HG03097 (cell line): ENCODE data around the gene KIRREL3.

ENCODE experiments used
- ATAC-seq: cut with Tn5 transposase; IDR thresholded peaks from one replicate; pipeline ENCODE4 v1.9.1; 2021; ENCODE audit not compliant: unreplicated experiment, low FRiP score

KIRREL3 gene

DNA sequence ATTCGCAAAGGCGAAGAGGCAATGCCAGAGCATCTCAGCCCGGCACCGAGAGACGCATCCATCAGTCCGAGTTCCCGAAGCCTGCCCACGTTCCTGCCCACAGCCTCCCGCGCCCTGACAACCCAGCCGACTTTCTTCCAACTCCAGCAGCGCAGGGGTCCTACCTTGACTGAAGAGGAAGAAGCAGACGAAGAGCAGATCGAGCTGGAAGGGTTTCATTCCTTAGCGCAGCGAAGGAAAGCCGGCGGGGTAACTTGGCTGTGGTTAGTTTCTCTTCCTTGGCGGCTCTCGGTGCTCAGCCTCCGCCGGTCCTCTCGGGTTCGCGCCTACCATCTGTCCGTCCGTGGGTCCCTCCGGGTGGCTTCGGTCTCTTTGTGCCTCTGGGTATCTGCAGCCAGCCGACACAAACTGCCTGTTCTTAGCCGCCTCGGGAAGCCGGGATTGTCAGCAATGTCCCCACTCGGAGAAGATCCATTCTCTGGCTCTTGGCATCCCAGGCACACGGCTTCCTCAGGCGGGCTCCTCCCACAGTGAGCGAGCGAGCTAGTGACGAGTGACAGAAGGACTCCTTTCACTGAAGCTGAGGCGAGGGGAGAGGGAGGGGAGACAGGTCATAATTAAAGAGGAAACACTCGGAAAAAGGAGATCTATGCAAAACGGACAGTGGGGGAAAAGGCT, at the start of gene KIRREL3:
Gene KIRREL3 (minus strand): TSS at position 480 of the 678 bp plus-strand sequence.
- ATAC-seq: no peak

DNA sequence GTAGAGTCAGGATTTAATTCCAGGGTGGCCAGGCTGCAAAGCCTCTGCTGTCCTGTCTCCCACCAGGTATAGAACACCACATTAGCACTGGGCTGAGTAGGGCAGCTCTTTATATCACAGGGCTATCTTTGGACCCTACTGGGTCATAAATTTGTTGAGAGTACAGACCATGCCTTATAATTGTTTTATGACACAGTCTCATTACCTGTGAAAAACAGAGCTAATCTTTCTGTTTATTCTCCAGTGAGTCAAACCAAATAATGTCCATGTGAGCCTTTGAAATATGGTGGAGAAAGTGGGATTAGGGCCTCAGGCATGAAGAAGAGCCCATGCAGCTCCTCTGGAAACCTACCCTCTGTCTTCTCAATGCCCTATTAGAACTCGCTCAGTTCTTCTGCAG, 49.6 kb upstream of the KIRREL3 start:
- no peak for ATAC-seq

DNA sequence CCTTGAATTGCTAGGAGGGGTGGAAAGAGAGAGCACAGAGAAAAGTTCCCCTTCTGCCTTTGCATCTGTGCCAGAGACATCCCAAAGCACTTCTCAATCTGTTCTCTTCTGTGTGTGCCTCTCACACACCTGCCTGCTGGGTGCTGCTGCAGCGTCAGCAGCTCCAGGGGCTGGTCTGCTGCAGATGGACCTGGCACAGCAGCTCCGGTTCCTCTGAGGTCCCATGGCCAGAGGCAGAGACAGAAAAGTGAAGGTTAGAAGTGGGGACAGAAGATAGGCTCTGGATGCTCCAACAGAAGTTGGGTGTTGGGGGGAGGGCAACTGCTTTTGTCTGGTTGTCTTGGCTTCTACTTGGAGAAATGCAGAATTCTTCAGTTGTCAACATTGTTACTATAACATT, 48.9 kb upstream of the KIRREL3 start:
- ATAC-seq: no peak

DNA sequence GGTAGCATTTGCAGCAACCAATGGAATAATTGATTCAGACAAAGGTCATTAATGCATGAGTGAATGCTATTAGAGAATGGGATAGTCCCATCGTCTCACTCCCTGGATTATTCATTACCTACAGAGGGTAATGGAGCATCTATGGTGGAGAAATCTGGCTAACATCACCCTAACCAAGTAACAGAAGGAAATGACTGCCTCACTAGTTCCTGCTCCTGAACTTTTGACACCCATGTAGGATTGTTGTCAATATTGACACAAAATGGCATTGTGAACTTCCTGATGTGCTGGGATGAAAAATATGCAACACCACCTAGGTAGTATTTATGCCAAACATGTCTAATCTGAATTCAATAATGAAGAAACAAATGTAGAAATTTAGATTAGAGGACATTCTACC, 44.0 kb upstream of the KIRREL3 start:
- no peak for ATAC-seq

DNA sequence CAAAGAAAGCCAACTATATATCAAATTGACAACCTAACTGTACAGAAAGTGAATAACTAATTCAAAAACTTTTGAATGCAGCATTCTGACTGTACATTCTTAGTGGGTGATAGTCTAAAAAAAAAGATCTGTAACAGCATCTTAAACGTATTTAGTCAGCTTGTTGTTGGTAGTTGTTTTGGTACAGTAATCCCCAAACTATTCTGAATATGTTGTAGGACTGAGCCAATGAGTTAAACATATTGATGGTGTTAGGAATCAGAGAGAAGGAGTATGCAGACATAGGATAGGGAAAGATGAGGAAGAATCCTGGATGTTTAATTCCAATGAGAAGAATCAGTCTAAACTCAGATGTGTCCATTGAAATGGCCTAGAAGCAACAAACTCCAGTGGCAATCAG, 41.9 kb upstream of the KIRREL3 start:
- ATAC-seq: no peak

DNA sequence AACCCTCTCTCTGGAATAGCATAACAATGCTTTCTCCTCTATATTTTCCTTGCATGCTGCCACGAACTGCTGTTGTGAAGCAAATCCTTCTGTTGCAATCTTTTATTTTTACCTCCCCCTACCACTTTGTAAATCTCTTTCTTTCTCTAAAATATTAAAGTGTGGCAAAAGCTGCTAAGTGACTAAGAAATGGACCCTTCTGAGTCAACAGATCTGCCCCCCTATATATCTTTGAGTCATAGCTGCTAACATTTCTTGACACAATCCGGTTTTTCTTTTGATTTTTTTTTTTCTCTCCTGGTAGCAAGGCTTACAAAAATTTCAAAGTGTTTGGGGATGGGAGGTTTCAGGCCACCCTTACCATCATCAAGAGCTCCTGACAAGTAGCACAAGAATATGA, 39.0 kb upstream of the KIRREL3 start:
- ATAC-seq: no peak

DNA sequence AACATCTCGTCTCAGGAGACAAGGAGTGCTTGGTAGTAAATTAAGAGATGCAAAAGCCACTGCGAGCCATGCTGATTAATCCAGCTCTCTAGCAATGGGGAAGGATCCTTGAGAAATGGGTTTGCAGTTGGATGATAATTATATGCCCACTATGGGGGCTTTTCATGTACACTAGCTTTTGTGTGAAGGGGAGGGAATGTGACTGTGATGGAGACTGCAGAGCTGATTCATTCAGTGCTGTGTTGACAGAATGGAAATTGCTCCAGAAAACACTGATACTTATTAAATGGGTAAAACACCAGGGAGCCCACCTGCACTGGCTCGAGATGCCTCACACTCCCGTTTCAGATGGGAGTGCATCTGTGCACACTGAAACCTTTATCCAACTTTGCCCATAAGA, 37.0 kb upstream of the KIRREL3 start:
- ATAC-seq: no peak

DNA sequence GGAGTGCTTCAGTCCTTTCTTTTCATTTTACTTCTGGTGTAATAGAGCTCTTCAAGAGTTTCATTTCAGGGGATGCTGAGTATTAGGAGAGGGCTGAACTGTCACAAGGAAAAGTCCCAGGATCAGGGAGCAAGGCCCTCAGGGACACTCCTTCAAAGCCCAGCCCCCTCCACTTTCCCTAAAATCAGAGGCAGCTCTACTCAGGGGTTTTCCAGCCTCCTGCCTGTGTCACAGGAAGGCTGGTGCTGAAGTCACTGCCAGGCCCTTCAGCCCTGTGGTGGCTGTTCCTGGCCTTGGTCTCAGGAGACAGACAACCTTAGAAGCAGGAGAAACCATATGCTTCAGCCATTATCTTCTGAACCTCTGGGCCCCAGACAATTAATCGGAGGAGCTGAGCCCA, 36.4 kb upstream of the KIRREL3 start:
- ATAC-seq: no peak

DNA sequence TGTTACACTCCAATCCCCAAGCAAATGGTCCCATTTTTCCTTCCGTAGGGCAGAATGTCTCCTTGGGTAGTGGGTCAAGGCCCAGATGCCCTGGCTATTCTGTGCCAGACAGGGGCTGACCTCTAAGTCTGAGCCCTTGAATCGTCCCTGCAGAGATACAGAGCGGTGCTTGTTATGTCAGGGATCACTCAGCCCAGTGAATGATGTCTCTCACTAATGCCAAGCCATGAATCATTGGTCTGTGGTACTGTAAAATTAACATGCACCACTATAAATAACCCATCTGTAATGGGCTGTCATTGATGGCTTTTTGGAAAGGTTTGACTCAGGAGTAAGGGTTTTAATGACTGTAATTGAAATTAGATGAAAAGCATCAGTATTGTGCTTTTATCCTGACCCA, 35.3 kb upstream of the KIRREL3 start:
- no peak for ATAC-seq

DNA sequence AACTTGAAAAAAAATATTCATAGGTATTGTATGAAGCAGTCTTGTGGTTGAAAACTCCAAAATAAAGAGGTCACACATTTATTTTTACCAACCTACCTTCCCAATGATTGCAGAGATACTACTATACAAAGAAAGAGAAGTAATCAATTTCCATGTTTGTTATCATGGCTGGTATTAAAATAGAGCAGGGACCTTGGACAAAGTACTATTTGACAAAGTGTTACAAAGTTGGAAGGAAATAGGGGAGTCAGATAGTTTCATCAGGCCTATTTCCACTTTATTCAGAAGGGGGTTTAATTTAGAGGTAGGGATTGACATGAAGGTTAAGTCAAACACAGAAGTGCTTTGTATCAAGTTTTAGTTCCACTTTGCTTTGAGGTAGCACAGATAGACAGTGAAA, 34.4 kb upstream of the KIRREL3 start:
- no peak for ATAC-seq

DNA sequence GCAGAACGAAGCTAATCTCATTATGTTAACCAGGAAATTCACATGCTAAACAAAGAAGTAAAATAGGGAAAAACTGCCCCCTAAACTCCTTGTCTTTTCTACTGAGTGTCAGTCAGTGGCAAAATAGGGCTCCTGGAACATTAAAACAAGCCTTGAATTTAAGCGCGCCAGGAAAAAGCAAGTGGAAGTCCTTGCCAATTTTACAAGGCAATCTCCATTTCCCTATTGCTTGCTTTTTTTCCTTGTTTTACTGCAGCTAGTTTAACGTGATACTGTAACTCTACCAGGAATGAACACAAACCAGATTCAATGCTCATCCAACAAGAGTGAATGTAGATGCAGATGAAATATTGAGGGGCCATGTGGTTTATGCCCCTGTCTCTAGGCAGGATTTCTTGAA, 28.1 kb upstream of the KIRREL3 start:
- ATAC-seq: no peak

DNA sequence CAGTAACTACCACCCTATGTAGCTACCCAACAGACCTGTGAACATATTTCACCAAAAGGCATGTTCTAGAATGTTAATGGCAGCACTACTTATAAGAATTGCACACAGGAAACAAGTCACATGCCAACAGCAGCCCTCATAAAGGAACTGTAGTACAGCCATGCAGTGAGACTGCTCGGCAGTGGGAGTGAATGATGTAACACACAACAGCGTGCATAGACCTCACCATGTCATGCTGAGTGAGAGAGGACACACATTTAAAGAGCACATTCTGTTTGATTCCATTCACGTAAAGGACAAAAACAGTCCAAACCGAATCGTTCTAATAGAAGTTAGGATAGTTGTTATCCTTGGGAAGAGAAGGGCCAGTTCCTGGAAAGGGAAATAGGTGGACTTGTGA, 27.2 kb upstream of the KIRREL3 start:
- no peak for ATAC-seq

DNA sequence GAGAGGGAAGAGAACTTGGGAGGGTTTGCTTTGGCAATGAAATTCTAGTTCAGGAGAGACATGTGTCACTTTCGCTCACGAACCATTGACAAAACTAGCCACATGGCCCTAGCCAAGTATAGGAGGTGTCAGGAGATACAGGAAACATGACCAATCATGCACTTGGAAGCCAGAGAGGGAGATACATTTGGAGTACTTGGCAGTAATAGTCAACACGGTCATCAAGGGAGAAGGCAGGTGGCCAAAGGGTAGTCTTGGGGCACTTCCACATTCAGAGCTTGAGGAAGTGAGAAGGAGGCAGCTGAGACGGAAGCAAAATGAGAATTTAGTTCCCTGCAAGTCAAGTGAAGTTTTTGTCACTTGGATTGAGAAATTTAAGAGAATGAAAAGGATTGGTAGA, 26.4 kb upstream of the KIRREL3 start:
- no peak for ATAC-seq

DNA sequence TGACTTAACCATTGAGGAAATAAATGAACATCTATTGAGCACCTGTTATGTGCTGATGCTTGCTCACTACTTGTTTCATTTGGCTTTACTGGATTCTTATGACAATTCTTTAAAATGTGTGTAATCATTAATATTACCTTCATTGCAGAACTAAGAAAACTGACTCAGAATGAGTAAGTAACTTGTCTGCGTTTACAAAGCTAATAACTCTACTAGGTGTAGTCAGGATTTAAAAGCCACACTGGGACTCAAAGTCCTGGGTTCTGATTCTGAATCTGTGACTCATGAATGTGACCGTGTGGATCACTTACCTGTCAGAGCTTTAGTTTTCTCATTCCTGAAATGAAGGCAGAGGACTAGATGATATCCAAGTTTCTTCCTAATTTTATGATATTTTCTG, 23.4 kb upstream of the KIRREL3 start:
- ATAC-seq: no peak

DNA sequence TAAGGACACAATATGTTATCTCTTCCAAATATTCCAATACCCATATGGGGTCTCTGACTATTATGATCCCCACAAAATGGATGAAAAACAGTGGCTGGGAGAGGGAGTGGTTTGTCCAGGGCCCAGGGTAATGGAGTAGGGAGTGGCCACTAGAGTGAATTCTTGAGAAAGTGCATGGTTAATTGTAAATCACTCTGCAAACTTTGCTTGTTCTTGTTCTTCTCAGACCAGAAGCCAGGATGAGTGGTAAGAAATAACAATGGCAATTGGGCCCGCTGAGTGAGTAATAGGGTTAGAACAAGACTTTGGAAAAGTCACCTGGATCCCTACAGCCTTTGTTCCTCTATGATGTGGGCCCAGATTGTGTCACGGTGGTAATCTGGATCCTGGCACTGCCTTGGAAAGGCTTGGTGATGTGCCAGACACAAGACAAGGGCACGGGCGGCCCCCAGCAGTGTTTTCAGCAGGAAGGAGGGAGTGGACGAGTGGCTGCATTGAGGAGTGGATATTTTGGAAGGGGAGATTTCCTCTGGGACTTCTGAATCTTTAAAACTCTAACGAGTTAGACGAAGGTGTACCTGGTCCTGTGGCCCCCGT, 18.2 kb upstream of the KIRREL3 start:
- no peak for ATAC-seq

DNA sequence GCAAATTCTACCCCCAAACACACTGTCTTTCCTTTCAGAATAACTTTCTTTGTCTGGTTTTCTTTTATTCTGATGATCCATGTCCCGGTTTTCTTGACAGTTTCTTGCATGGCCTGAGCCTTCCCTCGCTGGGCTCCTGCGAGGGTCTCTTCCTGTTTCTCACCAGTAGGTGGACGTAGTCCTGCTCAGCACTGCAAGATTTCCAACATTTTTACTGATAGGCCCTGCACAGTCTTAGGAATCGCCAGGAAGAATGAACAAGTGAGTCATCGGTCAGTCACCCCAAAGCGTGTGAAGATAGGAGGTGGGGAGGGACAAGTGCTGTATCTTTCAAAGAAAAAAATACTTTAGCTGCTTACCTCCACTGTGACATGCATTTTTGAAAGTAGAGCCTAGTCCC, 16.9 kb upstream of the KIRREL3 start:
- no peak for ATAC-seq

DNA sequence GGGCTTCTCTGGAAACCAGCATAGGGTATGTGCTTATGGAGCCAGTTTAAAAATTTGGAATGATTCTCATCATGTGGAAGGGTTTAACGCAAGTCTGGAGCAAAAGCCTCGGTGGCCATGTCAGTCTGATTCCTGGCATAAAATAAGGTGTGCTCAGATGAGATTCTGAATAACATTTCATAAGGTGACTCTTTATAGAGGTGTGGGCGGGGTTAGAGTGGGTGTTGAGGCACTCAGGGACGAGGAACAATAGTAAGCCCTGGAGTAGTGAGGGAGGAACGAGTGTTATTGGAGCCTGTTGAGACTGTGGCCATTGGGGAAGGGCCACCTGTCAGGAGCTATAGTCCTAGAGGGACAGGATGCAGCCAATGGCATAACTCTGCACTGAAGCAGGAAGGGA, 13.0 kb upstream of the KIRREL3 start:
- no peak for ATAC-seq

DNA sequence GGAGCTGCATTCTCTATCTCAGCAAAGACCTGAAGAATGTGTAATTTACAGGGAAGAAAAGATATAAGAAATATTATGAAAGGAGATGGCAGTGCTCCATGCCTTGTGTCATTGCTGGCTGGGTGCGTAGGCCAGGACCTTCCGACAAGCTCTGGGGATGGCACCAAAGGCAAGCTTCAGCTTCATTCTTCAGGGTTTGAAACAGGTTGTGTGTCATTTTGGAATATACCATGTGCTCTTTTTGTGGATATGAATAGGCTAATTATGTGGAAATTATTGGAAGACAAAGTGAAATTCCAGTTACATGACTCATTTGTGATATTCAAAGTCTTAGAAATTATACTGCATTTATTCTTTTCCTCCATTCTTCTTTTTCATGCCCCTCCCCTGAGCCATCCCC, 5.7 kb upstream of the KIRREL3 start:
- no peak for ATAC-seq

DNA sequence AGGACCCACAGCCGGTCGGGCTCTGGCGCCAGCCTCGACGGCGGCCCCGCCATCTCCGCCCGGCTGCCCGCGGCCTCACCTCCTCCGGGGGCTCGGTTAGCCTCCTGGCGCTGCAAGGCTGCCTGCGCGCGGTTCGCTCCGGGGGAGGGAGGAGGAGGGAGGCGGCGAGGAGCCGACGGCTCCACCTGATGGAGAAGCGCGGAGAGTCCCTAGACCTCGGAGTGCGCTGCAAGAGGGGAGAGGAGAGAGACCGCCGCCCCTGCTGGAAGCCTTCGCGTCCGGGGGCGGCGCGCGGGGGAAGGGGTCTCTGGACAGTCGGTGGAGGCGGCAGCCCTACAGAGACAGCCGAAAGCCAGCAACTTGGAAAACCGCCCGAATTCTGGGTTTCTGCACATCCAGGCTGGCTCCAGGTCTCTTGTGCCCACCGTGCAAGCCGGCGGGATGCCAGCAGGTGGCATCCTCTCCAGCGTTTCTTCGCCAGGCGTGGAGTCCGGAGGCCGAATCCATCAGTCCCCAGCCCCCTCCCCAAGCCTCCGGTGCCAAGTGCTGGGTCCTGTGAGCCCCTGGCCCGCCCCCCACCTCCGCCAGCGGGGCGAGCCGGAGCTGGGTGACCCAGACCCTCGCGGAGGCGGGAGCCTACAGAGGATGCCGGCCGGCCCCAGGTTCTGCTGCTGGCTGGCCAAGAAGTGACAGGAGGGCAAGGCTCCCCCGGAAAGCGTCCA, 2.9 kb upstream of the KIRREL3 start:
- ATAC-seq: no peak

DNA sequence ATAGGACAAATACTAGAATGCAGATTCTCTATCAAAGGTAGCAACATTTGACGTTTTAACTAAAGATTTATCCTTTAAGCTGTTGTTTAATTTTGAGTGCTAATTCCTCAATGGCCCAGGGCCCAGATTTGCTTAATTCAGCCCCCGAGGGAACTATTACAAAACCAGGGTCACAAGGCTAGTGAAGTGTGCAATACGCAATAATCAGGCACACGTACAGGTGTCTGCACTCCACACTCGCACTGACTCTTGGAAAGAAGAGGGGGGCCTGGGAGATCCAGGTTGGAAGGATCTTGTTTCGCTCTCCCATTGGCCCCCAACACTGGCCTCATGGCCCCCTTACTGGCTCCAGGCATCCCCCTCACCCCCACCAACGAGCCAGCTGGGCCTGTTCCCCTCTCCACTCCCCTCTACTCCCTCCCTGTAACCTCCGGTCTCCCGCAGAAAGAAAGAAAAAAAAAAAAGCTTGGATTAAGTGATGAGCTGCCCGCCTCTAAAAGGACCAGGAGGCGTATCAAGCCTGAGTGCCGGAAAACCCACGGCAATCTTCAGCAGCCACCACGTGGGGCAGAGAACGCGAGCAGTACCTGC, 2.2 kb upstream of the KIRREL3 start:
- ATAC-seq: no peak

DNA sequence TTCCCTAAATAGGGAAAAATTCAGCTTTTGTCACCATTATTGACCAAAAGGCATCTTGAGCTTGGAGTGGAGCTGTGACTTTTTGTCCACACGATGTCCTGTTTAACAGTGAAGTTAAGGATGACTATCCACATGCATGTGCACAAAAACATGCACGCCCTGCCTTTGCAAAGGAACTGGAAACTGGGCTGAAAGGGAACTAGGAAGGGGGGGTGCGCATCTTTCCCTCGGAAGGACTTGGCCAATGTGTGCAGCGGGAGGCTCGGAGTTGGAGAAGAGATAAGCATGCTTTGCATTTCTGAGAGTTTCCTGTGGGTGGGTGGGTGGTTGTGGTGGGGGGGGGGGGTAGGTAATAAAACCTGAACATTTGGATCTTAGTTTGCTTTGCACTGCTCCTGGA, 411 bp upstream of the KIRREL3 start:
- ATAC-seq: no peak

DNA sequence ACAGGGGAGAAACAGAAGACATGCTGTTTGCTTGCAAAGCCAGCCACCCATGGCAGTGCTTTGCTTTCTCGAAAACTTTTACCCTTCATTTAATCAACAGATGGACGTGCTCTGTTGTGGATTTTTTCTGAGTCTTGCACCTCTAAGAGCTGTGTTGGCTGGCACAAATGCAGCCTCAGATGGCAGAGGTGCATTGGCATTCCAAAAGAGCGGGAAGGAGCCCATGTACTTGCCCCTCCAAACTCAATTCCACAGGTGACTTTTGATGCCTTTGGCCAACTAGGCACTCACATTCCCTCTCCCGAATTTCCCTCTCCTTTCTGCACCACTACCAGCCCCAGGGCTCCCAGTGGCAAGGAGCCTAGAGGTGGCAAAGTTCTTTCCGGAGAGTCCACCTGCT, 1.2 kb downstream of the KIRREL3 start:
- no peak for ATAC-seq
